ENCODE results near the gene ZC2HC1B. TPM values are rescaled to one million over a fixed set of nuclear protein-coding genes. Genes with fewer than 3 reads are reported as not detected.
"Not testable (repeated sequence)": the region's sequence is repeated elsewhere in the genome, so short reads cannot be mapped to it uniquely, and the experiment has no call there.

ZC2HC1B gene
- total and polyA plus RNA-seq, 2 experiments from 2014 or later: not detected

- H3K27ac ChIP-seq: no peak overlapping the region
- H2AFZ ChIP-seq: no peak overlapping the region
- no peaks in the 10 kb centered on the region for H3K4me1 ChIP-seq (ENCODE audit: insufficient read depth)
- no peaks in the 10 kb centered on the region for H3K36me3 ChIP-seq (ENCODE audit: low read depth)
- no peaks in the 10 kb centered on the region for H3F3A ChIP-seq (ENCODE audit: insufficient read depth)
- H3K4me2 ChIP-seq (ENCODE audit: unreplicated experiment): no peak overlapping the region
- no peak for TF ChIP-seq EZH2phosphoT487 (IDR thresholded peaks at IDR 0.05; ENCODE audit: insufficient read depth, low read depth)
- peak; percentile 33 for DNase-seq
- H3K4me3 ChIP-seq: no peak overlapping the region
- H3K9me3 ChIP-seq (ENCODE audit: low read depth): no peaks in the 10 kb centered on the region
- no peaks in the 10 kb centered on the region for H4K20me1 ChIP-seq (ENCODE audit: insufficient read depth)
- no peaks in the 10 kb centered on the region for H3K79me2 ChIP-seq (ENCODE audit: insufficient read depth)
- in situ Hi-C loops (cut with MboI): no loop called here
- no peaks in the 10 kb centered on the region for H3K27me3 ChIP-seq (replicated peaks; ENCODE audit: insufficient read depth)
- no peak overlapping the region for H3K9ac ChIP-seq
- WGBS, 2 experiments (ENCODE audit: low coverage in 1 of 2, low lambda C conversion rate in 2 of 2, missing lambda C conversion rate in 2 of 2): 63 to 70% methylated on average over 2 of the region's 2 CpGs
- no peaks in the 10 kb centered on the region for H3K9me2 ChIP-seq (ENCODE audit: insufficient read depth)
Observed at GRCh38 chr6:143872201-143872600, 7.9 kb downstream of the ZC2HC1B start.

- H2AFZ ChIP-seq; H3K4me2 ChIP-seq (ENCODE audit: unreplicated experiment): not testable (repeated sequence)
- WGBS, 2 experiments (ENCODE audit: low coverage in 1 of 2, low lambda C conversion rate in 2 of 2, missing lambda C conversion rate in 2 of 2): 80 to 83% methylated on average over 4 of the region's 4 CpGs
Observed at GRCh38 chr6:143873600-143873999, 9.3 kb downstream of the ZC2HC1B start.

GRCh38 chr6:143874503-143874902 is 10.2 kb downstream of the ZC2HC1B start:
- H3F3A ChIP-seq (ENCODE audit: insufficient read depth); H3K4me2 ChIP-seq (ENCODE audit: unreplicated experiment); H3K9ac ChIP-seq; in situ Hi-C loops (cut with MboI); H3K4me3 ChIP-seq; H2AFZ ChIP-seq; H3K27me3 ChIP-seq (replicated peaks; ENCODE audit: insufficient read depth); H3K79me2 ChIP-seq (ENCODE audit: insufficient read depth); H3K9me2 ChIP-seq (ENCODE audit: insufficient read depth); DNase-seq; H3K27ac ChIP-seq; H3K4me1 ChIP-seq (ENCODE audit: insufficient read depth); H4K20me1 ChIP-seq (ENCODE audit: insufficient read depth); H3K36me3 ChIP-seq (ENCODE audit: low read depth); H3K9me3 ChIP-seq (ENCODE audit: low read depth): not testable (repeated sequence)

More at GRCh38 chr6:143873600-143873999, 9.3 kb downstream of the ZC2HC1B start:
- DNase-seq; in situ Hi-C loops (cut with MboI); H3K4me3 ChIP-seq; H4K20me1 ChIP-seq (ENCODE audit: insufficient read depth); H3K9ac ChIP-seq; H3F3A ChIP-seq (ENCODE audit: insufficient read depth); H3K9me3 ChIP-seq (ENCODE audit: low read depth); H3K79me2 ChIP-seq (ENCODE audit: insufficient read depth); H3K27ac ChIP-seq; H3K4me1 ChIP-seq (ENCODE audit: insufficient read depth); H3K27me3 ChIP-seq (replicated peaks; ENCODE audit: insufficient read depth); H3K9me2 ChIP-seq (ENCODE audit: insufficient read depth); H3K36me3 ChIP-seq (ENCODE audit: low read depth): not testable (repeated sequence)

GRCh38 chr6:143877584-143878271 is 13.5 kb downstream of the ZC2HC1B start:
- TF ChIP-seq EZH2phosphoT487 (IDR thresholded peaks at IDR 0.05; ENCODE audit: insufficient read depth, low read depth): no peak
- no peak for TF ChIP-seq EZH2 (IDR thresholded peaks at IDR 0.05; ENCODE audit: insufficient read depth, poor library complexity, severe bottlenecking)
- in situ Hi-C loops (cut with MboI): no loop called here

DNA sequence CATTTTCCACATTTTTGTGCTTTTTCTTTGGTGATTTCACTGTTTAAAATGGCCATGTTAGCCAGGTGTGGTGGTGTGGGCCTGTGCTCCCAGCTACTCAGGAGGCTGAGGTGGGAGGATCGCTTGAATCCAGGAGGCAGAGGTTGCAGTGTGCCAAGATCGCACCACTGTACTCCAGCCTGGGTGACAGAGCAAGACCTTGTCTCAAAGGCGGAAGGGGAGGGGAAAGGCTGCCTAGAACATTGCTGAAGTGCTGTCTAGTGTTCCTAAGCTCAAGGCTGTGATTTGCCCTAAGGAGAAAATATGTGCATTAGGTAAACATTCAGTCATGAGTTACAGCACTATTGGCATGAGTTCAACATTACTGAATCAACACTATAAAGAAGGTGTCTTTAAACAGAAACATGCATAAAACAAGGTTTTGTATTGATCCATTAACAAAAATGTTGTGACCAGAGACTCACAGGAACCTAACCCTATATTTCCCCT is 14.0 kb downstream of the ZC2HC1B start:
- in situ Hi-C loops (cut with MboI): no loop called here
- H3K4me1 ChIP-seq (ENCODE audit: insufficient read depth): no peaks in the 10 kb centered on the region
- 91 to 97% methylated on average over 3 of the region's 3 CpGs for WGBS, 2 experiments (ENCODE audit: low coverage in 1 of 2, low lambda C conversion rate in 2 of 2, missing lambda C conversion rate in 2 of 2)

More at GRCh38 chr6:143877584-143878271, 13.5 kb downstream of the ZC2HC1B start:
- Histone ChIP-seq H2AFZ (no peak overlapping the region), H3K9ac (no peak overlapping the region), H3K27me3 (replicated peaks; ENCODE audit: insufficient read depth) (no peaks in the 10 kb centered on the region), H3K4me2 (ENCODE audit: unreplicated experiment) (no peak overlapping the region), H3K4me3 (no peak overlapping the region), H3K36me3 (ENCODE audit: low read depth) (no peaks in the 10 kb centered on the region), H3K9me2 (ENCODE audit: insufficient read depth) (no peaks in the 10 kb centered on the region), H3F3A (ENCODE audit: insufficient read depth) (no peaks in the 10 kb centered on the region), H4K20me1 (ENCODE audit: insufficient read depth) (no peaks in the 10 kb centered on the region), H3K4me1 (ENCODE audit: insufficient read depth) (no peaks in the 10 kb centered on the region), H3K79me2 (ENCODE audit: insufficient read depth) (no peaks in the 10 kb centered on the region), H3K27ac (no peak overlapping the region), H3K9me3 (ENCODE audit: low read depth) (no peaks in the 10 kb centered on the region)
- WGBS, 2 experiments (ENCODE audit: low coverage in 1 of 2, low lambda C conversion rate in 2 of 2, missing lambda C conversion rate in 2 of 2): 44 to 63% methylated on average over 1 of the region's 1 CpG
- DNase-seq: no peak

More for the DNA sequence above, 14.0 kb downstream of the ZC2HC1B start:
- Histone ChIP-seq H3K9ac (no peak overlapping the region), H3K4me2 (ENCODE audit: unreplicated experiment) (no peak overlapping the region), H3F3A (ENCODE audit: insufficient read depth) (no peaks in the 10 kb centered on the region), H2AFZ (no peak overlapping the region), H3K9me3 (ENCODE audit: low read depth) (no peaks in the 10 kb centered on the region), H4K20me1 (ENCODE audit: insufficient read depth) (no peaks in the 10 kb centered on the region), H3K27ac (no peak overlapping the region), H3K79me2 (ENCODE audit: insufficient read depth) (no peaks in the 10 kb centered on the region), H3K9me2 (ENCODE audit: insufficient read depth) (no peaks in the 10 kb centered on the region), H3K27me3 (replicated peaks; ENCODE audit: insufficient read depth) (no peaks in the 10 kb centered on the region), H3K36me3 (ENCODE audit: low read depth) (no peaks in the 10 kb centered on the region), H3K4me3 (no peak overlapping the region)
- TF ChIP-seq EZH2 (IDR thresholded peaks at IDR 0.05; ENCODE audit: insufficient read depth, poor library complexity, severe bottlenecking): no peak
- TF ChIP-seq EZH2phosphoT487 (IDR thresholded peaks at IDR 0.05; ENCODE audit: insufficient read depth, low read depth): no peak
- peak; percentile 4 for DNase-seq

All from GM23248 (cell line).